Astrocyte (in vitro differentiated cells and primary cell): ENCODE results near the gene FGD6. TPM values are rescaled to one million over a fixed set of nuclear protein-coding genes. Genes with fewer than 3 reads are reported as not detected.

Experiments used
- DNase-seq: peaks from one replicate; pipeline ENCODE4 v3.0.0-alpha.2; 2010; ENCODE audit warnings: low read depth
- FAIRE-seq: peaks from 2 replicates; lab custom pipeline; 2011; peaks lifted over from hg19 to GRCh38; lab: Jason Lieb, UNC
- H2AFZ ChIP-seq: 2 replicates; pipeline ENCODE4 v1.6.0; 2012; ENCODE audit warnings: low read depth, low read length, inconsistent platforms
- H3K27ac ChIP-seq: 2 replicates; pipeline ENCODE4 v1.5.1; 2011; ENCODE audit warnings: low read depth, low read length, inconsistent platforms
- H3K27me3 ChIP-seq: 2 replicates; pipeline ENCODE4 v1.6.0; 2011; ENCODE audit warnings: low read length, inconsistent platforms; ENCODE audit not compliant: insufficient read depth
- H3K36me3 ChIP-seq: 2 replicates; pipeline ENCODE4 v1.5.1; 2011; ENCODE audit warnings: low read length, inconsistent platforms; ENCODE audit not compliant: insufficient read depth
- H3K4me1 ChIP-seq: 2 replicates; pipeline ENCODE4 v1.5.1; 2011; ENCODE audit warnings: low read length, inconsistent platforms; ENCODE audit not compliant: insufficient read depth
- H3K4me2 ChIP-seq: 2 replicates; pipeline ENCODE4 v1.6.0; 2012; ENCODE audit warnings: low read length, inconsistent platforms
- H3K4me3 ChIP-seq: 2 replicates; pipeline ENCODE4 v1.5.1; 2011; ENCODE audit warnings: low read depth, mild to moderate bottlenecking, low read length, inconsistent platforms; ENCODE audit not compliant: insufficient read depth
- H3K79me2 ChIP-seq: 2 replicates; pipeline ENCODE4 v1.6.0; 2012; ENCODE audit warnings: mild to moderate bottlenecking, low read length, inconsistent platforms; ENCODE audit not compliant: insufficient read depth
- H3K9ac ChIP-seq: 2 replicates; pipeline ENCODE4 v1.6.0; 2012; ENCODE audit warnings: mild to moderate bottlenecking, low read length, inconsistent platforms
- H3K9me3 ChIP-seq: 2 replicates; pipeline ENCODE4 v1.5.1; 2012; ENCODE audit warnings: low read depth, mild to moderate bottlenecking, low read length, inconsistent platforms; ENCODE audit not compliant: insufficient read depth
- H4K20me1 ChIP-seq: 2 replicates; pipeline ENCODE4 v1.6.0; 2012; ENCODE audit warnings: low read length, inconsistent platforms; ENCODE audit not compliant: insufficient read depth
- H3K27ac Mint-ChIP-seq: one replicate; pipeline ENCODE4 v1.8.0; 2021; ENCODE audit warnings: mild to moderate bottlenecking, mixed read lengths; ENCODE audit not compliant: unreplicated experiment
- H3K27me3 Mint-ChIP-seq: one replicate; pipeline ENCODE4 v1.8.0; 2021; ENCODE audit warnings: low read depth, mixed read lengths; ENCODE audit not compliant: unreplicated experiment
- H3K36me3 Mint-ChIP-seq: one replicate; pipeline ENCODE4 v1.8.0; 2021; ENCODE audit warnings: low read depth, mixed read lengths; ENCODE audit not compliant: unreplicated experiment
- H3K4me1 Mint-ChIP-seq: one replicate; pipeline ENCODE4 v1.8.0; 2021; ENCODE audit warnings: low read depth, mixed read lengths; ENCODE audit not compliant: unreplicated experiment
- H3K4me3 Mint-ChIP-seq: one replicate; pipeline ENCODE4 v1.8.0; 2021; ENCODE audit warnings: mild to moderate bottlenecking, moderate library complexity, mixed read lengths; ENCODE audit not compliant: unreplicated experiment
- H3K9me3 Mint-ChIP-seq: one replicate; pipeline ENCODE4 v1.8.0; 2021; ENCODE audit warnings: mild to moderate bottlenecking, mixed read lengths; ENCODE audit not compliant: unreplicated experiment
- EZH2 ChIP-seq: IDR thresholded peaks from 2 replicates; pipeline ENCODE4 v1.6.1; 2012; ENCODE audit warnings: mild to moderate bottlenecking, low read length, inconsistent platforms; ENCODE audit not compliant: insufficient read depth
- total RNA-seq: library from RNA; stranded (reverse); gene quantifications from 2 replicates; pipeline ENCODE4 v1.2.1, GENCODE V29; 2021
- TF ChIP-seq, protein P1 (sequence below): IDR thresholded peaks from 2 replicates; pipeline ENCODE4 v1.5.1; 2011; ENCODE audit warnings: low read depth, mild to moderate bottlenecking, inconsistent platforms, low read length, moderate library complexity; ENCODE audit not compliant: insufficient read depth

The FGD6 gene
- total RNA-seq, 1 donor from 2014 or later = 26.5 TPM

DNA sequence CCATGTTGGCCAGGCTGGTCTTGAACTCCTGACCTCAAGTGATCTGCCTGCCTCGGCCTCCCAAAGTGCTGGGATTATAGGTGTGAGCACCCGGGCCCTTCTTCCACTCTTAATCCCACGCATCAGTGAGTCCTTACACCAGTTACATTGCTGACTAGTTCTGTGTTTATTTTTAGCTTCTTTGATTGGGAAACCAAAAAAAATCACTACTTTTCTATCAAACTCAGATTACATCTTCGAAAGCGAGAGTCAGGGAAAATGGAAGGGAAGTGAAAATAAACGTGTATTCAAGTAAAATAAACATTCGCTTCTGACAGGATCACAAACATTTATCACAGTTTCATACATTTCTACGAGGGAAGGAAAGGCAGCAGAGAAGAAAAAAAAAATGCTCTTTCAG lies 32.2 kb downstream of the FGD6 start:
- no peaks in the 10 kb centered on the region for H3K27me3 Mint-ChIP-seq
- Histone ChIP-seq H3K27ac (no peak overlapping the region), H3K79me2 (peaks cover 4% of the 10 kb centered on the region), H3K9me3 (no peaks in the 10 kb centered on the region), H3K27me3 (no peaks in the 10 kb centered on the region), H3K4me3 (no peak overlapping the region), H4K20me1 (no peaks in the 10 kb centered on the region), H3K4me2 (no peak overlapping the region), H3K36me3 (no peaks in the 10 kb centered on the region), H3K9ac (no peak overlapping the region), H2AFZ (no peak overlapping the region), H3K4me1 (peaks cover 11% of the 10 kb centered on the region)
- TF ChIP-seq, protein P1, sequence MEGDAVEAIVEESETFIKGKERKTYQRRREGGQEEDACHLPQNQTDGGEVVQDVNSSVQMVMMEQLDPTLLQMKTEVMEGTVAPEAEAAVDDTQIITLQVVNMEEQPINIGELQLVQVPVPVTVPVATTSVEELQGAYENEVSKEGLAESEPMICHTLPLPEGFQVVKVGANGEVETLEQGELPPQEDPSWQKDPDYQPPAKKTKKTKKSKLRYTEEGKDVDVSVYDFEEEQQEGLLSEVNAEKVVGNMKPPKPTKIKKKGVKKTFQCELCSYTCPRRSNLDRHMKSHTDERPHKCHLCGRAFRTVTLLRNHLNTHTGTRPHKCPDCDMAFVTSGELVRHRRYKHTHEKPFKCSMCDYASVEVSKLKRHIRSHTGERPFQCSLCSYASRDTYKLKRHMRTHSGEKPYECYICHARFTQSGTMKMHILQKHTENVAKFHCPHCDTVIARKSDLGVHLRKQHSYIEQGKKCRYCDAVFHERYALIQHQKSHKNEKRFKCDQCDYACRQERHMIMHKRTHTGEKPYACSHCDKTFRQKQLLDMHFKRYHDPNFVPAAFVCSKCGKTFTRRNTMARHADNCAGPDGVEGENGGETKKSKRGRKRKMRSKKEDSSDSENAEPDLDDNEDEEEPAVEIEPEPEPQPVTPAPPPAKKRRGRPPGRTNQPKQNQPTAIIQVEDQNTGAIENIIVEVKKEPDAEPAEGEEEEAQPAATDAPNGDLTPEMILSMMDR = no peak
- TF ChIP-seq EZH2 = no peak
- H3K36me3 Mint-ChIP-seq = peaks cover 9% of the 10 kb centered on the region
- H3K27ac Mint-ChIP-seq = no peak overlapping the region
- H3K4me3 Mint-ChIP-seq = no peak overlapping the region
- H3K9me3 Mint-ChIP-seq = no peaks in the 10 kb centered on the region
- FAIRE-seq (no peak), DNase-seq (no peak)
- H3K4me1 Mint-ChIP-seq = peaks cover 19% of the 10 kb centered on the region

- peaks cover 4% of the 10 kb centered on the region for H3K79me2 ChIP-seq
- H3K36me3 ChIP-seq = no peaks in the 10 kb centered on the region
- H3K4me3 ChIP-seq = no peak overlapping the region
- H3K36me3 Mint-ChIP-seq = peaks cover 9% of the 10 kb centered on the region
- TF ChIP-seq, protein P1 = no peak
- TF ChIP-seq EZH2 = no peak
- no peak for FAIRE-seq
- H3K4me1 ChIP-seq = peaks cover 11% of the 10 kb centered on the region
- no peaks in the 10 kb centered on the region for H3K27me3 ChIP-seq
- no peak overlapping the region for H2AFZ ChIP-seq
- no peaks in the 10 kb centered on the region for H3K9me3 Mint-ChIP-seq
- peaks cover 21% of the 10 kb centered on the region for H3K4me1 Mint-ChIP-seq
- H4K20me1 ChIP-seq = no peaks in the 10 kb centered on the region
- no peaks in the 10 kb centered on the region for H3K27me3 Mint-ChIP-seq
- no peaks in the 10 kb centered on the region for H3K9me3 ChIP-seq
- H3K27ac Mint-ChIP-seq = no peak overlapping the region
- H3K27ac ChIP-seq = no peak overlapping the region
- H3K4me3 Mint-ChIP-seq = no peak overlapping the region
- no peak overlapping the region for H3K9ac ChIP-seq
- no peak for DNase-seq
- H3K4me2 ChIP-seq = no peak overlapping the region
Measured at GRCh38 chr12:95184121-95184520, 33.1 kb downstream of the FGD6 start.

GRCh38 chr12:95182868-95183415 lies 34.3 kb downstream of the FGD6 start:
- peak overlapping the region; percentile 36 for H2AFZ ChIP-seq
- peak overlapping the region; percentile 59 for H3K9ac ChIP-seq
- peaks cover 11% of the 10 kb centered on the region for H3K4me1 ChIP-seq
- H3K4me3 ChIP-seq = no peak overlapping the region
- no peaks in the 10 kb centered on the region for H4K20me1 ChIP-seq
- no peaks in the 10 kb centered on the region for H3K9me3 Mint-ChIP-seq
- peak overlapping the region; percentile 83 for H3K27ac Mint-ChIP-seq
- peak overlapping the region; percentile 50 for H3K4me3 Mint-ChIP-seq
- H3K9me3 ChIP-seq = no peaks in the 10 kb centered on the region
- peak overlapping the region; percentile 77 for H3K27ac ChIP-seq
- TF ChIP-seq, protein P1 = no peak
- no peak for TF ChIP-seq EZH2
- peaks cover 9% of the 10 kb centered on the region for H3K36me3 Mint-ChIP-seq
- H3K36me3 ChIP-seq = no peaks in the 10 kb centered on the region
- peak overlapping the region; percentile 43 for H3K4me2 ChIP-seq
- no peaks in the 10 kb centered on the region for H3K27me3 Mint-ChIP-seq
- H3K4me1 Mint-ChIP-seq = peaks cover 23% of the 10 kb centered on the region
- peaks cover 6% of the 10 kb centered on the region for H3K79me2 ChIP-seq
- no peaks in the 10 kb centered on the region for H3K27me3 ChIP-seq
- DNase-seq = peak; percentile 97
- FAIRE-seq = no peak
